Choroid plexus epithelial cell (primary cell): Measurements from ENCODE around the gene TNIP1.

ENCODE experiments used
- DNase-seq: peaks from one replicate; pipeline ENCODE4 v3.0.0-alpha.2; 2010; ENCODE audit warnings: low read depth
- H3K4me3 ChIP-seq: 2 replicates; pipeline ENCODE4 v1.5.1; 2011; ENCODE audit warnings: low read depth, mild to moderate bottlenecking, control low read depth, low read length, moderate library complexity
- CTCF ChIP-seq: conservative IDR thresholded peaks from 2 replicates; pipeline ENCODE4 v1.5.1; 2011; ENCODE audit warnings: low read depth, mild to moderate bottlenecking, control low read depth, inconsistent platforms, low read length, moderate library complexity

TNIP1 gene

GRCh38 chr5:151029179-151030055 lies 51.4 kb downstream of the TNIP1 start:
- no peak for TF ChIP-seq CTCF
- DNase-seq, result no peak

GRCh38 chr5:151028717-151029116 lies 52.1 kb downstream of the TNIP1 start:
- TF ChIP-seq CTCF, result no peak
- DNase-seq, result no peak
- H3K4me3 ChIP-seq, result no peak overlapping the region

More at GRCh38 chr5:151029179-151030055, 51.4 kb downstream of the TNIP1 start:
- no peak overlapping the region for H3K4me3 ChIP-seq

DNA sequence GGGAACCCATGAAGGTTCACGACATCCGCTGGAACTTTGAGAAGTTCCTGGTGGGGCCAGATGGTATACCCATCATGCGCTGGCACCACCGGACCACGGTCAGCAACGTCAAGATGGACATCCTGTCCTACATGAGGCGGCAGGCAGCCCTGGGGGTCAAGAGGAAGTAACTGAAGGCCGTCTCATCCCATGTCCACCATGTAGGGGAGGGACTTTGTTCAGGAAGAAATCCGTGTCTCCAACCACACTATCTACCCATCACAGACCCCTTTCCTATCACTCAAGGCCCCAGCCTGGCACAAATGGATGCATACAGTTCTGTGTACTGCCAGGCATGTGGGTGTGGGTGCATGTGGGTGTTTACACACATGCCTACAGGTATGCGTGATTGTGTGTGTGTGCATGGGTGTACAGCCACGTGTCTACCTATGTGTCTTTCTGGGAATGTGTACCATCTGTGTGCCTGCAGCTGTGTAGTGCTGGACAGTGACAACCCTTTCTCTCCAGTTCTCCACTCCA lies 52.8 kb downstream of the TNIP1 start:
- no peak for DNase-seq
- no peak for TF ChIP-seq CTCF
- no peak overlapping the region for H3K4me3 ChIP-seq

DNA sequence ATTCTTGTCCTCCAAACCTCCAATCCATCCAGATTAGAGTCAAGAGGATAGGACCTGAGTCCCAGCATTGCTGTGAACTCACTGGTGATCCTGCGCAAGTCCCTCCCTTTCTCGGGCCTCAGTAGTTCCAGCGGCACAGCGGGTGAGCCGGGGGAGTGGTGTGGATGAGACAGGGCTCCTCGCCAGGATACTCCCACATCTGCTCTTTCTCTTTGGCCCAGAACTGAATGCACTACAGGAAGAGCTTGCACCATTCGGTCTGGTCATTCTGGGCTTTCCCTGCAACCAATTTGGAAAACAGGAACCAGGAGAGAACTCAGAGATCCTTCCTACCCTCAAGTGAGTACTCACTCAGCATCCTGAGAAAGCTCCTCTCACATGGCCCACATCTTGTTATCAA lies 54.2 kb downstream of the TNIP1 start:
- TF ChIP-seq CTCF, result no peak
- H3K4me3 ChIP-seq, result no peak overlapping the region
- peak; percentile 30 for DNase-seq

DNA sequence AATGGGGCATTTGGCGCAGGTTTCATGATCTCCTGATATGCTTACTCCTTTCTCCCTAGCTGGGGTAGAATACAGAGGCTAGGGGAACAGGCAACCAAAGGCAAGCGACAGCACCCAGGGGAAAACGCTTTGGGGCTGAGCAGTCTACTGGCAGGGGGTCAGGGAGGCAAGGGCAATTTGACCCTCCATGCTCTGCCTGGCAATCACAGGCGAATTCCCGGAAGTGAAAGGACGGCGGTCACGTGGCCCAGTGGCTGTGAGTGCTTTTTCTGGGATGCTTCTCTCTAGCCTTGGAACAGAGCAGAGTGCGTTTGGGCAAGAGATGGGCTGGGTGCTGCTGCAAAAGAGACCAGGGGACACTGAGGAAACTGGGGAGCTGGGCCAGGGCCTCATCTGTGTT lies 54.7 kb downstream of the TNIP1 start:
- no peak for TF ChIP-seq CTCF
- DNase-seq, result no peak
- H3K4me3 ChIP-seq, result no peak overlapping the region

DNA sequence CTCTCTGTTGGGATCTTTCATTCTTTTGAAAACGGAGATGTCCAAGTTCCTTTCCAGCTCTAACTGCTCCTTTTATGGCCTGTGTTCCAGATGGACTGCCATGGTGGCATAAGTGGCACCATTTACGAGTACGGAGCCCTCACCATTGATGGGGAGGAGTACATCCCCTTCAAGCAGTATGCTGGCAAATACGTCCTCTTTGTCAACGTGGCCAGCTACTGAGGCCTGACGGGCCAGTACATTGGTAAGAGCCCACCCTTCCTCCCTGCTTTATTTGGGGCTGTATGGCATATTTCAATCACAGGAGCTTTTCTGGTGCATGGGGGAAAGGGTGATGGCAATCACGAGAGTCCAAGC lies 55.6 kb downstream of the TNIP1 start:
- H3K4me3 ChIP-seq, result no peak overlapping the region
- TF ChIP-seq CTCF, result no peak
- no peak for DNase-seq
